CD4-positive, alpha-beta T cell treated with Interleukin-6 at 100 ng/mL for 8 hours (primary cell): Measurements from ENCODE around the gene DBP.
"Not testable (repeated sequence)": the region's sequence is repeated elsewhere in the genome, so short reads cannot be mapped to it uniquely, and the experiment has no call there.

Source experiments
- DNase-seq: peaks from one replicate; pipeline ENCODE4 v3.0.0-alpha.2; 2020; ENCODE audit warnings: mixed read lengths, low spot score

The DBP gene

DNA sequence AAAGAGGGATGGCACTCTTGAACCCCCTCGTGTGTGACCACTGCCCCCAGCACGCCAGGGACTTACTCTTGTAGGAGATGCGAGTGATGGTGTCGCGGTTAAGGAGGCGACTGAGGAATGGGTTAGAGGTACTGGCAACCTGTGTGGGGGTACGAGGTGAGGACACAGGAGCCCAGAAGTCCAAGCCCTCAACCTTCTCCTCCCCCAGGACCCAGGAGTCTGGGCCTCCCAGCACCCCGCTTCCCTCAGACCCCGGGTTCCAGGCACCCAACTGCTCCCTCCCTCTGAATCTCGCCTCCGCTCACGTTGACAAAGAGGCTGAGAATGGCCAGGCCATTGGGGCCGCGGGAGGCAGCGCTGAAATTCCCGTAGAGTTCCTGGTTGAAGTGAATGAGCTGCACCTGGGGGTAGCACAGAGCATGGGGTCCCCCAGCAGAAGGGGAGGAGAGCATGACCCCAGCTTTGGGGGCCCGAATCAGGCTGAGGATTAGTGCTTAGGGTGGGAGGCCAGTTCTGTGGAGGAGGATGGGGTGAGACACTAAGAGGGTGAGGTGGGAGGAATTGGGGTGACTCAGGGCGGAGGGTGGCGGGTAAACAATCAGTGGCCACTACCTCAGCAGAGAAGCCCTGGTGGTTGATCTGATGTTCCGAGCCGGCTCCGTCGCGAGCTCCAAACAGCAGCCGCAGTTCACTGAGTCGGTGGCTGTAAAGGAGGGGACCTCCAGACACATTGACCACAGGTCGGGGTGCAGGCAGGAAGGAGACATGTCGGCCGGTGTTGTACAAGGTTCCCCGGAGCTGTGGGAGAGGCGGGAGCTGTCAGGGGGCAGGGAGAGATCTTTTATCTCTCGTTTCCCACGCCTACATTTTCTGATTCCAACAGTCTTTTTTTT is 2.5 kb upstream of the DBP start:
- DNase-seq: no peak

DNA sequence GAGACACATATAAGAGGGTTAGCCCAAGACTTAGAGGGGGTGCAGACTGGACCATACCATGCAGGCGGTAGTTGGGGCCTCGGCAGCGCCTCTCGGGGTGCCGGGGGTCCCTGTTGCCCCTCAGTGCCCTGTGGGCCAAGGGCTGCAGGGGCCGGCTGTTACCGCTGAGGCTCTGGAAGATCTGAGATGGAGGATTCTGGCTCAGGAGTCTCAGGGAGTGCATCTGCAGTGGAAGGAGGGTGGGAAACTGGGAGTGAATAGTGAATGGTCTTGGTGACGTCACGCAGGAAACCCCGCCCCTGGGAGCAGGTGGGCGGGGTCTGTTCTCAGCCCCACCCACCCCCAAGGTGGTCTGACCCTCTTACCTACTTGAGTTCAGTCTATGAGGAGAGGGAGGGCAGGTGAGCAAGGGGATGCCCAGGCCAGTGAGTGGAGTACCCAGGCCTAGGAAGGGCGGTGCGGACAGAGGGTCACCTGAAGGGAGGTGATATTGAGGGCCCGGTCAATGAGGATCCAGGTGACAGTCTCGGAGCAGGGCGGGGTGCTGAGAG is 1.7 kb upstream of the DBP start:
- DNase-seq: no peak

GRCh38 chr19:48637948-48638830 is 1.0 kb upstream of the DBP start:
- DNase-seq: peak; percentile 93

DNA sequence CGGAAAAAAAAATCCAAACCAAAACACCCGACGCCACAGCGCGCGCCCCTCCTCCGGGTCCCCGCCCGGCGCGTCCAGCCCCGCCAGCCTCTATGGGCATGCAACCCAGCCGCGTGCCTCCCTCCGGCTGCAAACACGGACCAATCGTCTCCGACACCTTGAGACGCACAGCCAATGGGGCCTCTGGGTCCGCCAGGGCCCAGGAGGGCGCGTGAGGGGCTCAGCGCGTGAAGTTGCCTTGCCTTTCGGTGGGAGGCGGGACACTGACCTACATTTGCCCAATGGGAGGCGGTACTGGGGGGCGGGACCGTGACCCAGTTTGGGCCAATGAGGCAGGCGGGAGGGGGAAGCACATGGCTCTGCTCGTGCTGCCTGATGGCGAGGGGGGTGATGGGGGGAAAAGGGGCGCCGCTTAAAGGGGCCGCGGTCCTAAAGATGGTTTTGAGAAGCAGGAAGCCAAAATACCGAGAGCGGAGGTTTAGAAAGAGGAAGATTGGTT is 319 bp upstream of the DBP start:
- peak; percentile 100 for DNase-seq

- no peak for DNase-seq
Measured at GRCh38 chr19:48635966-48636858, 967 bp downstream of the DBP start.

DNA sequence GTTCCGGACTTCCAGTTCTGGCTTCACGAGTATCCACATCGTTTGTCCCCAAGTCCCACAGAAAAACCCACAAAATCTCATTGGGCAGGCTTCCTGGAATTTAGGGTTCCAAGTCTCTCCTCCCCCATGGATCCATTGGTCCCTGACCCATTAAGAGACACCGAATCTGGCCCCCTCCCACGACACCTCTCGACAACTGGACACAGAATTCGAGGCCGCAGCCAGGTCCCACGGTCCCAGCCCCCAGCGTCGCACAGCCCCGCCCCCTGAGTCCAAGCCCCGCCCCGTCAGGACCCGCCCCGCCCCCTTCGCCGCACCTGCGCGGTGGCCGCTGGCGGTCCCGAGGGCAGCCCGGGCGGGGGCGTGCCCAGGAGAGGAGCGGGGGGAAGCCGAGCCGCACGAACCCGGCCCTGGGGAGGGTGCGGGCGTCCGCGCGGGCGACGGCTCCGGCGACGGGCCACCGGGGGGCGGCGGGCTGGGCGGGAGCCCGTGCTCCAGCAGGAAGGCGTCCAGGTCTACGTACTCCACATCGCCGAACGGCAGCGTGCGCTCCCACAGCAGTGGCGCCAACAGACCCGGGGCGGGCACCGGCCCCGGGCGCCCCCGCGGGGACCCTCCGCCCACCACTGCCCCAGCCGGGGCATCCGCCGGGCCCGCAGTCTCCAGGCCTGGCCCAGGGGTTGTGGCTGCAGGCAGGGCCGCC is 1.8 kb downstream of the DBP start:
- peak; percentile 73 for DNase-seq

DNA sequence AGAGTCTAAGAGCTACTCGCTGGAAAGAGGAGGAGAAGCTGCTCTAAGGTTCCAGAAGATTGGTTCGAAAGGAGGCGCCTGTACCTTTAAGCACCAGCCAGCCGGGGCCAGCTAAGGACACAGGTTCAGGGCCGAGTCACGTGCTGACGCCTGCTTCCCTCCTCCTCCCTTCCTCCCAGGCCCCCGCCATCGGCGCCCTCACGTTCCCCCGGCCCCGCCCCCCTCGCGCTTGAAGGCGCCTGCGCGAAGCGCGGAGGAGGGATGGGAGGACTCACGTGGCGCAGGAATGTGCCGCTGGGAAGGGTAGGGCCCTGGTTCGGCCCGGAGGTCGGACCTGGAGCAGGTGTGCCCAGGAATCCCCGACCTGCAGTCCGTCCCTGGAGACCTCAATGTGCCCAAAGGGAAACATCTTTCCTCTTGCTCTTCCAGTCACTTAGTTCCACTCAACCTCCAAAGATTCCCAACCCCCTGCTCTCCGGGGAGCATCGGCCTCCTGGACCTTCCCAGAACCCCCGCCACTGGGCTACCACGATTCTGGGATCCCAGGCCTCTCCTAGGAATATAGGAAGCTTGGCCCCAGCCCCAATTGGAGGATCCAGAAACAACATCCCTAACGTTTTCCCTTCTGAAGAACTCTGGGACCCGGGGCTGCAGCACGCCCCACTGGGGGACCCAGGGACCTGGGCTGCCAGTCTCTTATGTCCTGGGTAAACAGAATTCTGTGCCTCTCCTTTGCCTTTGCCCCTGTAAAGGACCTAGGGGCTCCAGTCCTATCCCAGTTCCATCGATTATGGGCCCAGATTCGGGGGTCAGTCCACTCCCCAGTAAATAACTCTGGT is 2.5 kb downstream of the DBP start:
- DNase-seq: peak; percentile 92

GRCh38 chr19:48634036-48634342 is 3.2 kb downstream of the DBP start:
- no peak for DNase-seq

DNA sequence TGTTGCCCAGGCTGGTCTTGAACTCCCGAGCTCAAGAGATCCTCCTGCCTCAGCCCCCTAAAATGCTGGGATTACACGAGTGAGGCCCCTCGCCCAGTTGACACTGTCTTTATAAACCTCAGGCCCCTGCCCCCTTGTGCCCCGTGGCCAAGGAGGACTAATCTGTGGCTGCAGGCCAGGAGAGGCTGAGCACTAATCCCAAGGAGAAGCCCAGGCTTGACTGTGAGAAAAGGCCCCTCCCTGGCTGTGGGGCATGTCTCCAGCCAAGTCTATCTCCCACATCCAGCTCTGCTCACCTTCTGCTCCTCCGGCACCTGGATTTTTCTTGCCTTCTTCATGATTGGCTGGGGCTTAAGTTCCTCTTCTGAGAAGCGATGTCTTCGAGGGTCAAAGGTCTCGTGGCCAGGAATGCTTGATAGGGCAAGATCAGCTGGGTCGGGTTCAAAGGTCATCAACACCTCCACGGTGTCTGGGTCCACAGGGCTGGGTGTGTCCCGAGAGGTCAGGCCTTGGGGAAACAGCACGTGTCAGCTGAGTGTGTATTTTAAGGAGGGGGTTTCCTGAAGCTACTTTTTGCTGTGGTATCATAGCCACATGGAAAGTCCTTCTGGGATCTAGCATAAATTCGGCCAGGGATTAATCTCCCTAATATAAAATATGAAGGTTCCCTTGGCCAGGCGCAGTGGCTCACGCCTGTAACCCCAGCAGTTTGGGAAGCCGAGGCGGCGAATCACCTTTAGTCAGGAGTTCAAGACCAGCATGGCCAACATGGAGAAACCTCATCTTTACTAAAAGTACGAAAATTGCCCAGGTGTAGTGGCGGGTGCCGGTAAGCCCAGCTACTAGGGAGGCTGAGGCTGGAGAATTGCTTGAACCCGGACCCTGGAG is 3.8 kb downstream of the DBP start:
- DNase-seq: no peak

DNA sequence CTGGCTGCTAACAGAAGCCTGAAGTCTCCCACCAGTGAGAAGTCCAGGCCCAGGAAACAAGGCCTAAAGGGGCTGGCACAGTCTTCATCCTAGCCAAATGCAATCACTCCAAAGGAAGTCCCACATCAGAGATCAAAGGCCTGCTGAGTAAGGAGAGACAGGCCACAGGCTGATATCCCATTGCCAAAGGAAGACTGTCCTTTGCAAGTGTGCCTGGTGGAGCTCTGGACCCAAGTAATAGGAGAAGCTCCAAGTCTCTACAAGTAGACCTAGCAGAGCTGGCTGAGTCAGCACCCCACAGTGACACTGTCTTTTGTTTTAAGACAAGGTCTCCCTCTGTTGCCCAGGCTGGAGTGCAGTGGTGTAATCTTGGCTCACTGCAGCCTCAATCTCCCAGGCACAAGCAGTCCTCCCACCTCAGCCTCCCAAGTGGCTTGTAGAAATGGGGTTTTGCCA is 4.5 kb downstream of the DBP start:
- no peak for DNase-seq

DNA sequence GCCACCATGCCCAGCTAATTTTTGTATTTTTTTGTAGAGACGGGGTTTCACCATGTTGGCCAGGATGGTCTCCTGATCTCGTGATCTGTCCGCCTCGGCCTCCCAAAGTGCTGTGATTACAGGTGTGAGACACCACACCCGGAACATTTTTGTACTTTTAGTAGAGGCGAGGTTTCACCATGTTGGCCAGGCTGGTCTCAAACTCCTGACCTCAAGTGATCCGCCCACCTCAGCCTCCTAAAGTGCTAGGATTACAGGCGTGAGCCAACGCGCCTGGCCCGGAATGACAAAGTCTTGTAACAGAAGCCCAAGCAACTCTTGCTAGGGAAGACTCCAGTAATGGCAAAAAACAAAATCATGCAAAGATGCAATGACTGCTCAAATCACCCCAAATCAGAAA is 4.9 kb downstream of the DBP start:
- not testable (repeated sequence) for DNase-seq

DNA sequence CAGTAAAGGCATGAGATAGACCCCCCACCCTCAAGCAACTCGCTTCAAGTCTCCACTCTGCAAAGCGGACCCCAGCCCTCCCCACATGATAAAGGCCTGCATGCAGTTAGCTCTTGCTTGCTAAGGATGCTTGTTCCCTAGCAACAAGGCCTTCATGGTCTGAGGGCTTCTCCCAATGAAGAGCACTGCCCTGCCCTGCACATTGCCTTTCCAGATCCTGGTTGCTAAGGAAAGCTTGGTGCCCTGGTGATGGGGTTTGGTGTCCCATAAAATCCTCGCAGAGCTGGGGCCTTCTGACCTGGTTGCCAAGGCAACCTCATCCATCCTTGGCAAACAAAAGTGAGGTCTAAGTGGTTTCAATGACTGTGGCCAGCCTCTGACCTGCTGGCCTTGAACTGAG is 6.0 kb downstream of the DBP start:
- DNase-seq: no peak

DNA sequence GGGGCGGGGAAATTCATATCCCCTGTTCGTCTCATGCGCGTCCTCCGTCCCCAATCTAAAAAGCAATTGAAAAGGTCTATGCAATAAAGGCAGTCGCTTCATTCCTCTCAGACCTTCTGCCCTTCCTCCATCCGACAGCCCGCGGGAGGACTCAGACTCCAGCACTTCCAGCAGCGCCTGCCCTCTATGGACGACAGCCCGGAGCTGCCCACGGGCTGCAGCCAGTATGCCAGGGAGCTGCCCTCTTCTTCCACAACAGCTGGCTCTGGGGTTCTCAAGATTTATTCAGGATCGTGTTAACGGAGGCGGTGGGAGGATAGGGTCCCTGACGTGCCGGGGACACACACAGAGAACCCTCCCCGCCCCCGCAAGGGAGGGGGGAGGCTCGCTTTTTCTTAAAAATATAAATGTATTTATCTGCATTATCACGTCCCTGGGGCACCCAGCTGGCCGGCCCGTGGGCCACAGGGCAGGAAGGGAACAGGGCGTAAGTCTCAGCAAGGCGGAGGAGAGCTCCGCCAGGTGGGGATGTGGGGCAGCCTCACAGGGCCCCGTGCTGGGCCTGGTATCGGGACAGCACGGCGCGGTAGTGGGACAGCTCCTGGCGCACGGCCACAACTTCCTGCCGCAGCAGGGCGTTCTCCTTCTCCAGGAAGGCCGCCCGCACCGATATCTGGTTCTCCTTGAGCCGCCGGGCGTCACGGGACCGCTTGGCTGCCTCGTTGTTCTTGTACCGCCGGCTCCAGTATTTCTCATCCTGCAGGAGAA is 6.7 kb downstream of the DBP start:
- DNase-seq: no peak

GRCh38 chr19:48629599-48630295 is 7.4 kb downstream of the DBP start:
- DNase-seq: no peak

DNA sequence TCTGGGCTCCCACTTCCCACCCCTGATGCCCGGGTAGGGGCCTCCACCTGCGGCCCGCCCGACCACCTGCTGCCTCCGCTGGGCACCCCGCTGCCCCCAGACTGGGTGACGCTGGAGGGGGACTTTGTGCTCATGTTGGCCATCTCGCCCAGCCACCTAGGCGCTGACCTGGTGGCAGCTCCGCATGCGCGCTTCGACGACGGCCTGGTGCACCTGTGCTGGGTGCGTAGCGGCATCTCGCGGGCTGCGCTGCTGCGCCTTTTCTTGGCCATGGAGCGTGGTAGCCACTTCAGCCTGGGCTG is 7.9 kb downstream of the DBP start:
- DNase-seq: no peak

DNA sequence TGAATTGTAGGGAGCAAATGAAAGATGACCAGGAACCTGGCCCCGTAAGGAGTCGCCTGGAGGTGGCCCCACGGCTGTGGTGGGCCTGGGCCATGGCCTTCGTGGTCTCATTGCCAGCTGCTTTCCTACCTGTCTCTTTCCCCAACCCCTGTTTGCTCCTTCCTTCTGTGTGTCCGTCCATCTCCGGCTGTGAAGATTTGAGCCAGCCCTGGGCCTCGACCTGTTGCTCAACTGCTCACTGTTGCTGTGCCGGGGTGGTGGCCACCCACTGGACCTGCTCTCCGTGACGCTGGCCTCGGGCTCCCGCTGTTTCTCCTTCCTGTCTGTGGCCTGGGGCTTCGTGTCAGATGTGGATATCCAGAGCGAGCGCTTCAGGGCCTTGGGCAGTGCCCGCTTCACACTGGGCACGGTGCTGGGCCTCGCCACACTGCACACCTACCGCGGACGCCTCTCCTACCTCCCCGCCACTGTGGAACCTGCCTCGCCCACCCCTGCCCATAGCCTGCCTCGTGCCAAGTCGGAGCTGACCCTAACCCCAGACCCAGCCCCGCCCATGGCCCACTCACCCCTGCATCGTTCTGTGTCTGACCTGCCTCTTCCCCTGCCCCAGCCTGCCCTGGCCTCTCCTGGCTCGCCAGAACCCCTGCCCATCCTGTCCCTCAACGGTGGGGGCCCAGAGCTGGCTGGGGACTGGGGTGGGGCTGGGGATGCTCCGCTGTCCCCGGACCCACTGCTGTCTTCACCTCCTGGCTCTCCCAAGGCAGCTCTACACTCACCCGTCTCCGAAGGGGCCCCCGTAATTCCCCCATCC is 8.5 kb downstream of the DBP start:
- DNase-seq: no peak

DNA sequence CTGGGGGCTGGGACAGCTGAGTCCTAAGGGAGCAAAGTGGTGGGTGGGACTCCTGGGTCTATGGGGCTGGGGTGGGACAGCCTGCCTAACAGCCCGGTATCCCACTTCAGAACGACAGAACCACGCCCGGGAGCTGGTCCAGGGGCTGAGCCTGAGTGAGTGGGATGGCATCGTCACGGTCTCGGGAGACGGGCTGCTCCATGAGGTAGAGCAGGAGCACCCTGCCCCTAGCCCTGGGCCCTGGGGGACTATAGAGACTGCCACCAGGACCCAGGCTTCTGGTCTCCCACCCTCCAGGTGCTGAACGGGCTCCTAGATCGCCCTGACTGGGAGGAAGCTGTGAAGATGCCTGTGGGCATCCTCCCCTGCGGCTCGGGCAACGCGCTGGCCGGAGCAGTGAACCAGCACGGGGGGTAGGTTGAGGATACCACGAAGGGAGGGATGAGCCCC is 9.3 kb downstream of the DBP start:
- no peak for DNase-seq
